Testis (tissue), 3 donors: ENCODE data around the gene TMEM52. TPM values are rescaled to one million over a fixed set of nuclear protein-coding genes. Genes with fewer than 3 reads are reported as not detected.

ENCODE experiments used
- DNase-seq: peaks from one replicate; pipeline ENCODE4 v3.0.0-alpha.2; 2019
- H3K27ac ChIP-seq, 2 donors: fragments of 200-600 bp; sonication (generic); one replicate each; pipeline ENCODE4 v1.5.1; 2019
- H3K27me3 ChIP-seq: fragments of 200-600 bp; sonication (generic); one replicate; pipeline ENCODE4 v1.5.1; 2019
- H3K36me3 ChIP-seq: fragments of 200-600 bp; sonication (generic); one replicate; pipeline ENCODE4 v1.5.1; 2017; ENCODE audit warnings: low read depth; ENCODE audit errors: missing control alignments
- H3K4me1 ChIP-seq: fragments of 200-600 bp; sonication (generic); one replicate; pipeline ENCODE4 v1.5.1; 2019
- H3K4me3 ChIP-seq, 2 donors: fragments of 200-600 bp; sonication (generic); one replicate each; pipeline ENCODE4 v1.5.1; 2017 to 2019
- H3K9me3 ChIP-seq: fragments of 200-600 bp; sonication (generic); one replicate; pipeline ENCODE4 v1.5.1; 2017
- CTCF ChIP-seq, 3 experiments: fragments of 450-650 bp in 2 of 3; fragments of 200-600 bp in 1 of 3; sonication (generic) in 1 of 3; IDR thresholded peaks; one replicate each; pipeline ENCODE4 v1.5.1; 2016 to 2019; ENCODE audit warnings: antibody characterized with exemption in 3 of 3, mild to moderate bottlenecking in 2 of 3, moderate library complexity in 1 of 3
- POLR2A ChIP-seq: fragments of 450-650 bp; IDR thresholded peaks from one replicate; pipeline ENCODE4 v1.6.1; 2017; ENCODE audit warnings: antibody characterized with exemption, mild to moderate bottlenecking, moderate library complexity
- WGBS, 2 donors: methylation state at CpG; one replicate each; pipeline ENCODE4 v1.1.5; 2018; 5-methylcytosine and 5-hydroxymethylcytosine counted together
- intact Hi-C: fragments of 100-400 bp; cut with DNase I; formaldehyde crosslinking; loops from one replicate; pipeline ENCODE4 v1.15.1; 2023; ENCODE audit warnings: low total_unique reads
- polyA plus RNA-seq: library from polyadenylated mRNA; stranded (reverse); fragments of 350-450 nt; fragmentation: Illumina TruSeq; extraction: RNeasy Lipid Tissue Mini Kit (QIAGEN cat#74804); gene quantifications from one replicate; pipeline ENCODE4 v1.2.3, GENCODE V29; 2014; ENCODE audit warnings: low read depth, low replicate concordance; ENCODE audit not compliant: insufficient read depth
- total RNA-seq, 2 donors: library from RNA; depleted of rRNA; stranded (reverse); fragments of >200 nt; gene quantifications; one replicate each; pipeline ENCODE4 v1.2.3, GENCODE V29; 2016

The TMEM52 gene
- total and polyA plus RNA-seq, 3 donors from 2014 or later: 40.8 to 143 (median 74.0) TPM

- no peaks in the 10 kb centered on the region for H3K27me3 ChIP-seq
- 73 to 84% methylated on average over 4 to 9 of the region's 10 CpGs for WGBS, 2 donors
- DNase-seq: no peak
- H3K36me3 ChIP-seq: no peaks in the 10 kb centered on the region
- no peak overlapping the region for H3K27ac ChIP-seq
- no peak for TF ChIP-seq CTCF (IDR thresholded peaks at IDR 0.05)
- TF ChIP-seq POLR2A: no peak
- H3K4me1 ChIP-seq: peaks cover 5% of the 10 kb centered on the region
- intact Hi-C loops: no loop called here
- no peaks in the 10 kb centered on the region for H3K9me3 ChIP-seq
- no peak overlapping the region for H3K4me3 ChIP-seq
These were observed 10.1 kb upstream of the TMEM52 start for GRCh38 chr1:1929102-1929638.

DNA sequence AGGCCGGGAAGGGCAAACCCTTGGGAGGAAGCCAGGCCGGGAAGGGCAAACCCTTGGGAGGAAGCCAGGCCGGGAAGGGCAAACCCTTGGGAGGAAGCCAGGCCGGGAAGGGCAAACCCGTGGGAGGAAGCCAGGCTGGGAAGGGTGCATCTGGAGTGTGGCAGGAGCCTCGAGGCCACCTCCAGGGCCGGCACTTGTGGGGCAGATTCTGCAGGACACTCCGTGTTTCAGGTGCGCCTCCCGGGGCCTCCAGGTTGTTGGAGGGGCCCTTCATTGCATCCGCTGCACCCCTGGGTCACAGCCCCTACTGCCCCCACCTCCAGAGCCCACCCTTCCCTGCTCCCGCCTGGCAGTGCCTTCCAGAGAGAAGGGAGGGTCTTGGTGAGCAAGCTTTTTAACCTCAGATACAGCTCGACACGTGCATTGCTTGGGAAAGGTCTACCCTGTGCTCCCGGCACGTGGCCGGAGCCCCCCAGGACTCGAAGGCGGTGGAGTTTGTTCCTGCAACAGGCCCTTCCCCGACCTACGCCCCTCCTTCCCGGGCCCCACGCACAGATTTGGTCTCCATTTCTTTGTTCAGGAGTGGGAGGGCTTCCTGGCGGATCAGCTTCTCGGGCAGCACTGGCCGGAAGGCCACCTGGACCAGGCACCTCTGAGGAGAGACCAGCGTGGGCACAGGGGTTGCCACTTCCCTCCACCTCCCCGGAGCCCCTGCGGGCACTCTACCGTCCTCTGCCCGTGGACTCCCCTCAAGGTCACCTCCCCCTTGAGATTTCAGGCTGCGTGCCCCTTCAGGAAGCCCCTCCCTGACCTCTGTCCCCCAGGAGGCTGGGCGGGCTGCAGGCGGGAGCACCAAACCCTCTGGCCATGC is 9.4 kb upstream of the TMEM52 start:
- no peak for DNase-seq
- H3K9me3 ChIP-seq: no peaks in the 10 kb centered on the region
- H3K4me3 ChIP-seq: no peak overlapping the region
- peaks cover 5% of the 10 kb centered on the region for H3K4me1 ChIP-seq
- no peak overlapping the region for H3K27ac ChIP-seq
- H3K27me3 ChIP-seq: no peaks in the 10 kb centered on the region
- intact Hi-C loops: no loop called here
- no peak for TF ChIP-seq POLR2A
- TF ChIP-seq CTCF (IDR thresholded peaks at IDR 0.05): no peak
- 66 to 75% methylated on average over 23 to 34 of the region's 34 CpGs for WGBS, 2 donors
- H3K36me3 ChIP-seq: no peaks in the 10 kb centered on the region

DNA sequence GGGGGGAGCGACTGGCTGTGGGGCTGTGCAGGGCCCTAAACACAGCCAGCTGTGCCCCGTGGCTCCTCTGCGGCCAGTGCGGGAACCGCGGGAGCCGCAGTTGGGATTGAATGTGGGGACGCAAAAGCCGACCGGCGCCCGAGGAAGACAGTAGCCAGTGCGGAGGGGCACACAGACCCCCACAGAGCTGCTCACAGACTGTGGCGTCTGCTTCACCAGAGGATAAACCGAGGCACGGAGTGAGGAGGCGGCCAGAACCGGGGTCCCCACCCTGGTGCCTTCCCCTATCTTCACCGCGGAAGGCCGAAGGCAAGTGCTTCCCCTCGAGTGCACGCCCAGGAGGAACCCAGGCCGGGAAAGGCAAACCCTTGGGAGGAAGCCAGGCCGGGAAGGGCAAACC is 8.7 kb upstream of the TMEM52 start:
- no peak overlapping the region for H3K4me3 ChIP-seq
- H3K27me3 ChIP-seq: no peaks in the 10 kb centered on the region
- H3K9me3 ChIP-seq: no peaks in the 10 kb centered on the region
- 79 to 87% methylated on average over 12 to 25 of the region's 25 CpGs for WGBS, 2 donors
- intact Hi-C loops: no loop called here
- peaks cover 5% of the 10 kb centered on the region for H3K4me1 ChIP-seq
- no peaks in the 10 kb centered on the region for H3K36me3 ChIP-seq
- DNase-seq: no peak
- TF ChIP-seq CTCF (IDR thresholded peaks at IDR 0.05) (no peak), POLR2A (no peak)
- H3K27ac ChIP-seq: no peak overlapping the region

- 84 to 95% methylated on average over 7 to 21 of the region's 21 CpGs for WGBS, 2 donors
- DNase-seq: no peak
- H3K36me3 ChIP-seq: no peaks in the 10 kb centered on the region
- no peak overlapping the region for H3K4me3 ChIP-seq
- H3K27me3 ChIP-seq: no peaks in the 10 kb centered on the region
- H3K4me1 ChIP-seq: peaks cover 5% of the 10 kb centered on the region
- intact Hi-C loops: no loop called here
- no peaks in the 10 kb centered on the region for H3K9me3 ChIP-seq
- TF ChIP-seq CTCF (IDR thresholded peaks at IDR 0.05) (no peak), POLR2A (no peak)
- no peak overlapping the region for H3K27ac ChIP-seq
These were observed 8.0 kb upstream of the TMEM52 start for GRCh38 chr1:1926886-1927660.
